Large intestine (tissue), 3 donors: ENCODE data around the gene RFPL4A. TPM values are rescaled to one million over a fixed set of nuclear protein-coding genes. Genes with fewer than 3 reads are reported as not detected.

Experiments
- DNase-seq, 2 donors: peaks; one replicate each; pipeline versions ENCODE4 v3.0.0 to v3.0.0-alpha.2; 2013
- H3K27ac ChIP-seq: one replicate; pipeline ENCODE4 v1.5.1; 2013; ENCODE audit warnings: low read length
- H3K27me3 ChIP-seq: 2 replicates; pipeline ENCODE4 v1.6.1; 2013; ENCODE audit warnings: low read length; ENCODE audit not compliant: control insufficient read depth, insufficient read depth
- H3K36me3 ChIP-seq: 2 replicates; pipeline ENCODE4 v1.6.1; 2013; ENCODE audit warnings: low read length; ENCODE audit not compliant: control insufficient read depth, insufficient read depth
- H3K4me1 ChIP-seq: one replicate; pipeline ENCODE4 v1.6.1; 2013; ENCODE audit warnings: low read length; ENCODE audit not compliant: control insufficient read depth, insufficient read depth
- H3K4me3 ChIP-seq: one replicate; pipeline ENCODE4 v1.5.1; 2013; ENCODE audit warnings: low read length
- H3K9me3 ChIP-seq: one replicate; pipeline ENCODE4 v1.6.1; 2013; ENCODE audit warnings: mild to moderate bottlenecking, low read depth, low read length, moderate library complexity; ENCODE audit not compliant: control insufficient read depth
- WGBS: methylation state at CpG from one replicate; pipeline ENCODE4 v1.1.5; 2013; ENCODE audit warnings: low lambda C conversion rate; ENCODE audit not compliant: insufficient coverage; 5-methylcytosine and 5-hydroxymethylcytosine counted together
- polyA plus RNA-seq: library from polyadenylated mRNA; unstranded; fragments of 120-200 nt; gene quantifications from one replicate; pipeline ENCODE4 v1.2.1, GENCODE V29; 2013

RFPL4A gene
- polyA plus RNA-seq, 1 donor: 0.15 TPM

DNA sequence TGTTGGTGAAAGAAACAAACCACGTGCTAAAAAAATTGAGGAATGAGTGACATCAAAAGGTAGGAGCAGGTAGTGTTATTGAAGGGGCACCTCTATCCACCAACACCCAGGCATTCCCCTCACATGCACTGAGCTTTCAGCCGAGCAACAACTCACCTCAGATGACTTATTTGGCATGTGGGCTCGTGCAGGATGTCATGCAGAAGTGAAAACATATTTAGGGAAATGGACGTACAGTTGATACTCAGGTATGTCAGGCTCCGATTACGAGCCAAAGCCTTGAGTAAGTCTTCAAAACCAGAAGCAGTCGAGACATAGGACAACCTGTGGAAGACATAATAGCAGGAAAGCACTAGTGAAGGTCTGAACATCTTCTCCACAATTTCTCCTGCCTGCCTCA lies 42.5 kb downstream of the RFPL4A start:
- Histone ChIP-seq H3K36me3 (no peaks in the 10 kb centered on the region), H3K27me3 (no peaks in the 10 kb centered on the region), H3K4me1 (no peaks in the 10 kb centered on the region), H3K4me3 (no peak overlapping the region), H3K27ac (no peak overlapping the region), H3K9me3 (no peaks in the 10 kb centered on the region)
- WGBS: 56% methylated on average over 1 of the region's 7 CpGs
- no peak for DNase-seq

DNA sequence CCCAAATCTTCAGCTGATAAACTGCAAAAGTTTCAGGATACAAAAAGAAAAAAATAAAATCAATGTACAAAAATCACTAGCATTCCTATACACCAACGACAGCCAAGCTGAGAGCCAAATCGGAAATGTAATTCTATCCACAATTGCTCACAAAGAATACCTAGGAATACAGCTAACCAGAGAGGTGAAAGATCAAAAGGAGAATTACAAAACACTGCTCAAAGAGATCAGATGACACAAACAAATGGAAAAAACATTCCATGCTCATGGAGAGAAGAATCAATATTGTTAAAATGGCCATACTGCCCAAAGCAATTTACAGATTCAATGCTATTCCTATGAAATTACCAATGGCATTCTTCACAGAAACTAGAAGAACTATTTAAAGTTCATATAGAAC lies 43.4 kb downstream of the RFPL4A start:
- 71% methylated on average over 2 of the region's 2 CpGs for WGBS

DNA sequence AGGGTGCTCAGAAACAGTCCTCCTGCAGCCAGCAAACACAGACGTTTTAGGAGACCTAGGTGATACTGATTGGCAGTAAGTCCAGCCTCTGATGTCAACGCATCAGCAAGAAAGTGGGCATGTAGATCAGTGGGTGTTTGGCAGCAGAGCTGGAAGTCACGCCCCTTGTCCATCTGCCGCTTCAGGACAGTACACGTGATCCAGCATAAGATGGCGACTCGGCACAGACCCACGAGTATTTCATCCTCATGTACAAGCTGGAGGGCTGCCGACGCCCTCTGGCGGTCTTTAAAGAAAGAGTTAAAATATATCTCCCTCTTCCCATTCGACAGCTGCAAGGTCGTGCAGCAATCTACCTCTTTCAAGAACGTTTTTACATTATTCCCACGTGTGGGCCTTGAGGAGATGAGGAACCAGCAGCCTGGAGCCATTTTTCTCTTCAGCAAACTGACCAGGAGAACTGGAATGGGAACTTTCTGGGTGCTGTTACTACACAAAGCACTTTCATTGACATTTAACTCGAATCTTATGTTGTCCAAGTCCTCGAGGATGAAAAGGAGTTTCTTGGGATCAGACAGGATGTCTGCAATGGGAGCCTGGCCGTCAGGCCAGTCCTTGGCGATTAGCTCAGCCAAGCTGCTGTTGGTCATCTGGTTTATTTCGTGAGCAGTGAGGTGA lies 50.6 kb downstream of the RFPL4A start:
- no CpG with 5 or more reads among the region's 20 CpGs for WGBS
- no peaks in the 10 kb centered on the region for H3K36me3 ChIP-seq
- no peak overlapping the region for H3K4me3 ChIP-seq
- DNase-seq: peak; percentile 56 to 62
- H3K27me3 ChIP-seq: no peaks in the 10 kb centered on the region
- H3K9me3 ChIP-seq: no peaks in the 10 kb centered on the region
- no peaks in the 10 kb centered on the region for H3K4me1 ChIP-seq
- H3K27ac ChIP-seq: no peak overlapping the region

More for the DNA sequence above, 43.4 kb downstream of the RFPL4A start:
- Histone ChIP-seq H3K36me3 (no peaks in the 10 kb centered on the region), H3K4me3 (no peak overlapping the region), H3K4me1 (no peaks in the 10 kb centered on the region), H3K27ac (no peak overlapping the region), H3K9me3 (no peaks in the 10 kb centered on the region), H3K27me3 (no peaks in the 10 kb centered on the region)
- no peak for DNase-seq

DNA sequence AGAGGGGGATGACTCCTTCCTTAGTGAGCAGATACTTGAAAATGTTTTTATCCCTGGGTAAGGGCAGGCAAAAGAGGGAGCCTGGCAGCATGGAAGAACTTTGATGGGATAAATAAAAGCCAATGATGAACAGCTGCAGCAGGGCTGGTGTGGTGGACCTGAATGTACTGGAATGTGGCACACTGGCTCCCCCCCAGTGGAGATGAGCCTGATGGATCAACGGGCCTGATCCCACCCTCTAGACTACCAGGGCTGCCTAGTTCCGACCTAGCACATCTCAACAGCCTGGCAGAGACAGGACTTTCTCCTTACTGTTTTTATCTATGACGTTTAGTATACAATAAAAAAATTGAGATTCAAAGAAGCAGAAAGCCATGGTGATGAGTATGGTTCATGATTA lies 52.4 kb downstream of the RFPL4A start:
- no peak for DNase-seq
- Histone ChIP-seq H3K4me1 (no peaks in the 10 kb centered on the region), H3K4me3 (no peak overlapping the region), H3K36me3 (no peaks in the 10 kb centered on the region), H3K27me3 (no peaks in the 10 kb centered on the region), H3K27ac (no peak overlapping the region), H3K9me3 (no peaks in the 10 kb centered on the region)
- WGBS: 100% methylated on average over 2 of the region's 3 CpGs

DNA sequence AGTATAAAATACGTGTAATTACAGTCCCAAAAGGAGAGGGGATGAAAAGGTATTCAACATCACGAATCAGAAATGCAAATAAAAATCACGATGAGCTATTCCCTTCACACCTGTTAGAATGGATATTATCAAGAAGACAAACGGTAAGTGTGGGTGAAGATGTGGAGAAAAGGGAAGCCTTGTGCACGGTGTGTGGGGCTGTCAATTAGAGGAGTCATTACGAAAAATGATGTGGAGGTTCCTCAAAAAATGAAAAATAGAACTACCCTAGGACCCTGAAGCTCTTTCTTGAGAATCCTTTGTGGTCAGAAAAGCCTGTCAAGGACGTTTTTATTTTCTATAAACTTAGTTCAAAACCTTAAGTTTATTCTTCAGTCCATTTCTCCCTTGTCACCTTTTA lies 53.6 kb downstream of the RFPL4A start:
- 65% methylated on average over 5 of the region's 7 CpGs for WGBS
- Histone ChIP-seq H3K4me3 (no peak overlapping the region), H3K36me3 (no peaks in the 10 kb centered on the region)

More for the DNA sequence above, 53.6 kb downstream of the RFPL4A start:
- no peaks in the 10 kb centered on the region for H3K4me1 ChIP-seq
- no peaks in the 10 kb centered on the region for H3K27me3 ChIP-seq
- H3K9me3 ChIP-seq: no peaks in the 10 kb centered on the region
- no peak for DNase-seq
- H3K27ac ChIP-seq: no peak overlapping the region

Other genes with a start within 250 kb of the RFPL4A start
- 0.66 TPM for gene SBK2, start 222.0 kb upstream of the RFPL4A start, polyA plus RNA-seq
- gene SBK3, start 213.6 kb upstream of the RFPL4A start, polyA plus RNA-seq: 0.15 TPM
- 14.9 TPM for gene ZNF579, start 178.2 kb upstream of the RFPL4A start, polyA plus RNA-seq
- 13.9 TPM for gene FIZ1, start 159.6 kb upstream of the RFPL4A start, polyA plus RNA-seq
- gene ZNF524, start 158.8 kb upstream of the RFPL4A start, polyA plus RNA-seq: 18.9 TPM
- 10.4 TPM for gene ZNF865, start 153.4 kb upstream of the RFPL4A start, polyA plus RNA-seq
- gene ZNF784, start 134.5 kb upstream of the RFPL4A start, polyA plus RNA-seq: 15.6 TPM
- 31.3 TPM for gene ZNF580, start 118.1 kb upstream of the RFPL4A start, polyA plus RNA-seq
- gene ZNF581, start 115.4 kb upstream of the RFPL4A start, polyA plus RNA-seq: 29.1 TPM
- 11.6 TPM for gene CCDC106, start 110.9 kb upstream of the RFPL4A start, polyA plus RNA-seq
- 167 TPM for gene U2AF2, start 104.1 kb upstream of the RFPL4A start, polyA plus RNA-seq
- 153 TPM for gene EPN1, start 83.9 kb upstream of the RFPL4A start, polyA plus RNA-seq
- gene NLRP9, start 20.7 kb upstream of the RFPL4A start, polyA plus RNA-seq: not detected
- not detected for gene RFPL4AL1, start 10.0 kb downstream of the RFPL4A start, polyA plus RNA-seq
- 0.04 TPM for gene NLRP11, start 72.9 kb downstream of the RFPL4A start, polyA plus RNA-seq
- gene NLRP4, start 77.4 kb downstream of the RFPL4A start, polyA plus RNA-seq: not detected
- gene NLRP13, start 173.2 kb downstream of the RFPL4A start, polyA plus RNA-seq: not detected
- not detected for gene NLRP8, start 188.7 kb downstream of the RFPL4A start, polyA plus RNA-seq
- not detected for gene NLRP5, start 227.7 kb downstream of the RFPL4A start, polyA plus RNA-seq